GM12891 (cell line): ENCODE data around the gene MPHOSPH9.

Experiments
- PAX5 ChIP-seq: IDR thresholded peaks from 2 replicates; pipeline ENCODE4 v1.6.1; 2011; ENCODE audit warnings: low read length, moderate library complexity, mild to moderate bottlenecking; ENCODE audit not compliant: insufficient read depth, severe bottlenecking
- POLR2A ChIP-seq: IDR thresholded peaks from 2 replicates; pipeline ENCODE4 v1.6.1; 2011; ENCODE audit warnings: low read depth, low read length, control low read depth
- POLR2AphosphoS5 ChIP-seq: IDR thresholded peaks from 2 replicates; pipeline ENCODE4 v1.6.1; 2011; ENCODE audit warnings: low read depth, low read length, control low read depth
- POU2F2 ChIP-seq: IDR thresholded peaks from 2 replicates; pipeline ENCODE4 v1.6.1; 2011; ENCODE audit warnings: low read depth, mild to moderate bottlenecking, control low read depth, low read length, moderate library complexity
- SPI1 ChIP-seq: IDR thresholded peaks from 2 replicates; pipeline ENCODE4 v1.6.1; 2011; ENCODE audit warnings: low read depth, low read length, control low read depth
- TAF1 ChIP-seq: IDR thresholded peaks from 2 replicates; pipeline ENCODE4 v1.6.1; 2011; ENCODE audit warnings: low read depth, low read length, control low read depth

DNA sequence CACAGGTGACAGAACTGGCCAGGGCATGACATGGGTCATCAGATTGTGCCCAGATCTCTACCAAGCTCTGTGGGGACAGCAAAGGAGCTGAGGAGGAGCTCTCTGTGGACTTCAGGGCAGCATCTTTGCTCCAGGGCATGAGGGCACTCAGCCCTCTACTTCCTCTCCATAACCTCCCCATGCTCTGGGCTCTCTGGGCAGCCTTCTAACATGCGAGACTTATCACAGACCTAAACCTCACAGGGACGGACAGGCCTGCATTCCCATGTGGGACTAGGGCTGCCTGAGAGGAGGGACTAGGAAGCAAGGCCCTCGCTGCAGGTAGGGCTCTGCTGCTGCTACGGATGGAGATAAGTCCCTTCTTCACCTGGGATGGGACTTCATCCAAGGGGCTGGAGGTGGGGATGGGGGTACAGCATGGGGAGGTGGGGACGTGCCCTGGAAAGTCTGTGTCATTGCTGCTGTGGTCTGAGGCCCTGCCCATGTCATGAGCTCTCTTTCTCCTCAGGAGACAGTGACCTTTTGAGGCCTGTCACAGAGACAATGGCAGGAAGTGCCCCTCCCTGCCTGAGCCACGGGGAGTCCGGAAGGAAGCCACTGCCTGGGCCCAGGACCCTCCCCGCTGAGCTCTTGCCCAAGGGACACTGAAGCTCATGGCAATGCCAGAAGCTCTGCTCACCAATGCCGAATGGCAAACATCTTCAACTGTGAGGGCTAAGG, 126.1 kb downstream of the MPHOSPH9 start:
- no peak for TF ChIP-seq POLR2AphosphoS5
- no peak for TF ChIP-seq TAF1
- TF ChIP-seq POLR2A = no peak
- TF ChIP-seq SPI1 = no peak
- no peak for TF ChIP-seq PAX5
- TF ChIP-seq POU2F2 = no peak
